ENCODE measurements around the gene PROS1. TPM values are rescaled to one million over a fixed set of nuclear protein-coding genes. Genes with fewer than 3 reads are reported as not detected.
"Not testable (repeated sequence)": the region's sequence is repeated elsewhere in the genome, so short reads cannot be mapped to it uniquely, and the experiment has no call there.

PROS1 gene
- total RNA-seq, 1 donor from 2014 or later, result 19.8 TPM

- DNase-seq (ENCODE audit: low spot score), result no peak
- H3K4me1 Mint-ChIP-seq (ENCODE audit: unreplicated experiment), result no peaks in the 10 kb centered on the region
- H3K4me3 Mint-ChIP-seq (ENCODE audit: unreplicated experiment), result no peak overlapping the region
- no peak for TF ChIP-seq CTCF (IDR thresholded peaks at IDR 0.05; ENCODE audit: unreplicated experiment)
- H3K27ac Mint-ChIP-seq (ENCODE audit: unreplicated experiment), result no peak overlapping the region
- no peaks in the 10 kb centered on the region for H3K9me3 Mint-ChIP-seq (ENCODE audit: unreplicated experiment)
- peaks cover 7% of the 10 kb centered on the region for H3K36me3 Mint-ChIP-seq (ENCODE audit: low read depth, unreplicated experiment)
- H3K27me3 Mint-ChIP-seq (ENCODE audit: unreplicated experiment), result no peaks in the 10 kb centered on the region
Measured at GRCh38 chr3:93931597-93932229, 42.0 kb downstream of the PROS1 start.

- Mint-ChIP-seq H3K4me3 (ENCODE audit: unreplicated experiment) (no peak overlapping the region), H3K4me1 (ENCODE audit: unreplicated experiment) (no peaks in the 10 kb centered on the region), H3K27me3 (ENCODE audit: unreplicated experiment) (peaks cover 2% of the 10 kb centered on the region), H3K36me3 (ENCODE audit: low read depth, unreplicated experiment) (peaks cover 15% of the 10 kb centered on the region), H3K27ac (ENCODE audit: unreplicated experiment) (no peak overlapping the region), H3K9me3 (ENCODE audit: unreplicated experiment) (no peaks in the 10 kb centered on the region)
- DNase-seq (ENCODE audit: low spot score), result no peak
- no peak for TF ChIP-seq CTCF (IDR thresholded peaks at IDR 0.05; ENCODE audit: unreplicated experiment)
Measured at GRCh38 chr3:93930041-93930440, 43.7 kb downstream of the PROS1 start.

- H3K36me3 Mint-ChIP-seq (ENCODE audit: low read depth, unreplicated experiment), result peaks cover 16% of the 10 kb centered on the region
- no peak overlapping the region for H3K4me3 Mint-ChIP-seq (ENCODE audit: unreplicated experiment)
- no peaks in the 10 kb centered on the region for H3K4me1 Mint-ChIP-seq (ENCODE audit: unreplicated experiment)
- H3K9me3 Mint-ChIP-seq (ENCODE audit: unreplicated experiment), result no peaks in the 10 kb centered on the region
- DNase-seq (ENCODE audit: low spot score), result no peak
- H3K27ac Mint-ChIP-seq (ENCODE audit: unreplicated experiment), result no peak overlapping the region
- peaks cover 2% of the 10 kb centered on the region for H3K27me3 Mint-ChIP-seq (ENCODE audit: unreplicated experiment)
- no peak for TF ChIP-seq CTCF (IDR thresholded peaks at IDR 0.05; ENCODE audit: unreplicated experiment)
Measured at GRCh38 chr3:93926789-93927188, 46.9 kb downstream of the PROS1 start.

- H3K36me3 Mint-ChIP-seq (ENCODE audit: low read depth, unreplicated experiment), result peaks cover 16% of the 10 kb centered on the region
- no peak for DNase-seq (ENCODE audit: low spot score)
- no peaks in the 10 kb centered on the region for H3K4me1 Mint-ChIP-seq (ENCODE audit: unreplicated experiment)
- H3K4me3 Mint-ChIP-seq (ENCODE audit: unreplicated experiment), result no peak overlapping the region
- H3K27me3 Mint-ChIP-seq (ENCODE audit: unreplicated experiment), result peaks cover 2% of the 10 kb centered on the region
- H3K9me3 Mint-ChIP-seq (ENCODE audit: unreplicated experiment), result no peaks in the 10 kb centered on the region
- TF ChIP-seq CTCF (IDR thresholded peaks at IDR 0.05; ENCODE audit: unreplicated experiment), result no peak
- H3K27ac Mint-ChIP-seq (ENCODE audit: unreplicated experiment), result no peak overlapping the region
Measured at GRCh38 chr3:93924491-93924890, 49.2 kb downstream of the PROS1 start.

- Mint-ChIP-seq H3K4me3 (ENCODE audit: unreplicated experiment) (no peak overlapping the region), H3K27me3 (ENCODE audit: unreplicated experiment) (peaks cover 4% of the 10 kb centered on the region), H3K36me3 (ENCODE audit: low read depth, unreplicated experiment) (peaks cover 27% of the 10 kb centered on the region), H3K9me3 (ENCODE audit: unreplicated experiment) (peaks cover 11% of the 10 kb centered on the region), H3K4me1 (ENCODE audit: unreplicated experiment) (no peaks in the 10 kb centered on the region), H3K27ac (ENCODE audit: unreplicated experiment) (no peak overlapping the region)
- no peak for DNase-seq (ENCODE audit: low spot score)
- TF ChIP-seq CTCF (IDR thresholded peaks at IDR 0.05; ENCODE audit: unreplicated experiment), result no peak
Measured at GRCh38 chr3:93923006-93923405, 50.7 kb downstream of the PROS1 start.

GRCh38 chr3:93917546-93918029 lies 56.1 kb downstream of the PROS1 start:
- H3K9me3 Mint-ChIP-seq (ENCODE audit: unreplicated experiment), result peaks cover 25% of the 10 kb centered on the region
- not testable (repeated sequence) for DNase-seq (ENCODE audit: low spot score); H3K4me3 Mint-ChIP-seq (ENCODE audit: unreplicated experiment); H3K27ac Mint-ChIP-seq (ENCODE audit: unreplicated experiment); H3K27me3 Mint-ChIP-seq (ENCODE audit: unreplicated experiment); H3K4me1 Mint-ChIP-seq (ENCODE audit: unreplicated experiment)
- H3K36me3 Mint-ChIP-seq (ENCODE audit: low read depth, unreplicated experiment), result peaks cover 10% of the 10 kb centered on the region

- not testable (repeated sequence) for H3K27ac Mint-ChIP-seq (ENCODE audit: unreplicated experiment); H3K27me3 Mint-ChIP-seq (ENCODE audit: unreplicated experiment); H3K36me3 Mint-ChIP-seq (ENCODE audit: low read depth, unreplicated experiment); DNase-seq (ENCODE audit: low spot score); H3K4me3 Mint-ChIP-seq (ENCODE audit: unreplicated experiment); H3K4me1 Mint-ChIP-seq (ENCODE audit: unreplicated experiment)
- H3K9me3 Mint-ChIP-seq (ENCODE audit: unreplicated experiment), result peaks cover 24% of the 10 kb centered on the region
Measured at GRCh38 chr3:93913623-93914022, 60.1 kb downstream of the PROS1 start.
